ACHN (cell line): ENCODE measurements around the gene CKB.

Experiments used
- DNase-seq: peaks from one replicate; pipeline ENCODE4 v3.0.0-alpha.2; 2015
- in situ Hi-C: cut with HindIII; loops from 2 replicates; pipeline ENCODE4 v1.10.0; 2017; ENCODE audit warnings: low sequenced_read_pairs, low pct_ligation_motif_present, low pct_unique_long_range_greater_than_20kb

The CKB gene

GRCh38 chr14:103472939-103473338 is 49.7 kb downstream of the CKB start:
- in situ Hi-C loops: no loop called here
- no peak for DNase-seq
